OCI-LY3 (cell line): ENCODE measurements around the gene KLF16.
A peak's percentile ranks its signal among the peaks of the same experiment; 100 is the strongest.

Source experiments
- H2AFZ ChIP-seq: fragments of 200-600, 300-600 bp; shearing (Covaris generic); 2 replicates; pipeline ENCODE4 v1.6.0; 2014; ENCODE audit warnings: antibody characterized with exemption, low read depth, low read length
- H3K27ac ChIP-seq: fragments of 200-600, 300-600 bp; sonication (generic); 2 replicates; pipeline ENCODE4 v1.5.1; 2014; ENCODE audit warnings: mild to moderate bottlenecking, low read length, moderate library complexity, mixed read lengths
- H3K27me3 ChIP-seq: fragments of 200-600, 300-600 bp; sonication (generic); 2 replicates; pipeline ENCODE4 v1.6.1; 2014; ENCODE audit warnings: low read depth, low read length, mixed read lengths
- H3K36me3 ChIP-seq: fragments of 200-600, 300-600 bp; sonication (generic); replicated peaks from 2 replicates; pipeline ENCODE3; 2014; ENCODE audit warnings: low read depth, low read length, mixed read lengths
- H3K4me1 ChIP-seq: fragments of 300-600, 200-600 bp; sonication (generic); 2 replicates; pipeline ENCODE4 v1.6.1; 2014; ENCODE audit warnings: low read length, mixed read lengths
- H3K4me2 ChIP-seq: fragments of 200-600, 300-600 bp; sonication (generic); 2 replicates; pipeline ENCODE4 v1.6.1; 2014; ENCODE audit warnings: low read length, mixed read lengths
- H3K4me3 ChIP-seq: fragments of 300-600, 200-600 bp; sonication (generic); 2 replicates; pipeline ENCODE4 v1.5.1; 2014; ENCODE audit warnings: antibody characterized with exemption, mild to moderate bottlenecking, low read length, moderate library complexity
- H3K79me2 ChIP-seq: fragments of 300-600, 200-600 bp; shearing (Covaris generic); 2 replicates; pipeline ENCODE4 v1.6.1; 2014; ENCODE audit warnings: mild to moderate bottlenecking, low read length, mixed read lengths
- H3K9ac ChIP-seq: fragments of 300-600, 200-600 bp; shearing (Covaris generic); 2 replicates; pipeline ENCODE4 v1.6.0; 2014; ENCODE audit warnings: mild to moderate bottlenecking, low read length, moderate library complexity
- H3K9me3 ChIP-seq: fragments of 200-600, 300-600 bp; shearing (Covaris generic); 2 replicates; pipeline ENCODE4 v1.6.1; 2014; ENCODE audit warnings: low read length, mixed read lengths; ENCODE audit not compliant: insufficient read depth
- H4K20me1 ChIP-seq: fragments of 200-600, 300-600 bp; sonication (generic); 2 replicates; pipeline ENCODE4 v1.6.1; 2016; ENCODE audit warnings: low read length, mixed read lengths; ENCODE audit not compliant: insufficient read depth
- CTCF ChIP-seq: fragments of 200-600, 300-600 bp; sonication (generic); IDR thresholded peaks from 2 replicates; pipeline ENCODE4 v1.5.1; 2014; ENCODE audit warnings: antibody characterized with exemption, low read length, low read depth
- EZH2phosphoT487 ChIP-seq: fragments of 200-600 bp; shearing (Covaris generic); IDR thresholded peaks from 2 replicates; pipeline ENCODE4 v1.6.1; 2018; ENCODE audit warnings: antibody characterized with exemption, mixed run types, low read depth

The KLF16 gene

DNA sequence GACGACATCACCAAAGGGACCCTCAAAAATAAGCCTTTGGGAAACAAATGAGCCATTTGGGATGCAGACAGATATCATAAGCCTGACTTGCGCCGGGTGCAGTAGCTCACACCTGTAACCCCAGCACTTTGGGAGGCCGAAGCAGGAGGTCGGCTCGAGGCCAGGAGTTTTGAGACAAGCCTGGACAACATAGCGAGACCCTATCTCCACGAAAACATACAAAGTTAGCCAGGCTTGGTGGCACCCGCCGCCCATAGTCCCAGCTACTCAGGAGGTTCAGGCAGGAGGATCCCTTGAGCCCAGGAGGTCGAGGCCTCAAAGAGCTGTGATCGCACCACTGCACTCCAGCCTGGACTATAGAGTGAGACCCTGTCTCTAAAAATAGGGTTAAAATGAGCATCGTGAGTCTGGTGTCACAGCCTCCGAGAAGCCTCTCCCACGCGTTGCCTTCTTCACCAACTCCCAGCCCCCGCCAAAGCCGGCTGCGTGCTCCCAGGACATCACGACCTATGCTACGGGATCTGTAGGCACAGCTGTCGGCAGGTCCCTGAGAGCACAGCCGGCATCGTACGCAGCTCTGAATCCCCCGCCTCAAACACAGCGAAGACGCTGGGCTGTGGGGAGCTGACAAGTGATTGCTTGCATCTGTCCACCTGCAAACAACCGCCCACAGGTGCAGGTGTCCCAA, 16.7 kb downstream of the KLF16 start:
- H3K27ac ChIP-seq, result no peak overlapping the region
- no peak overlapping the region for H2AFZ ChIP-seq
- H3K79me2 ChIP-seq, result peaks cover 71% of the 10 kb centered on the region
- no peak for TF ChIP-seq CTCF
- no peak for TF ChIP-seq EZH2phosphoT487
- H3K9ac ChIP-seq, result 0 out of 2 replicates have a peak overlapping the region, but pooled peaks have one; percentile 81
- no peaks in the 10 kb centered on the region for H3K36me3 ChIP-seq
- H3K9me3 ChIP-seq, result no peaks in the 10 kb centered on the region
- H3K4me2 ChIP-seq, result peak overlapping the region; percentile 99
- H3K4me3 ChIP-seq, result peak overlapping the region; percentile 99
- peaks cover 56% of the 10 kb centered on the region for H4K20me1 ChIP-seq
- no peaks in the 10 kb centered on the region for H3K27me3 ChIP-seq
- H3K4me1 ChIP-seq, result peaks cover 21% of the 10 kb centered on the region

GRCh38 chr19:1845642-1846041, 17.7 kb downstream of the KLF16 start:
- Histone ChIP-seq H3K79me2 (peaks cover 76% of the 10 kb centered on the region), H3K4me3 (no peak overlapping the region), H3K9me3 (no peaks in the 10 kb centered on the region), H3K27ac (no peak overlapping the region), H3K4me1 (peaks cover 21% of the 10 kb centered on the region), H3K36me3 (no peaks in the 10 kb centered on the region), H3K27me3 (no peaks in the 10 kb centered on the region), H4K20me1 (peaks cover 66% of the 10 kb centered on the region), H2AFZ (no peak overlapping the region), H3K9ac (no peak overlapping the region), H3K4me2 (no peak overlapping the region)
- TF ChIP-seq EZH2phosphoT487 (no peak), CTCF (no peak)

- H3K4me1 ChIP-seq, result peaks cover 21% of the 10 kb centered on the region
- peaks cover 82% of the 10 kb centered on the region for H3K79me2 ChIP-seq
- TF ChIP-seq CTCF (no peak), EZH2phosphoT487 (no peak)
- no peaks in the 10 kb centered on the region for H3K36me3 ChIP-seq
- no peaks in the 10 kb centered on the region for H3K9me3 ChIP-seq
- H3K4me2 ChIP-seq, result no peak overlapping the region
- no peak overlapping the region for H3K4me3 ChIP-seq
- H4K20me1 ChIP-seq, result peaks cover 71% of the 10 kb centered on the region
- no peak overlapping the region for H3K27ac ChIP-seq
- H3K9ac ChIP-seq, result no peak overlapping the region
- H3K27me3 ChIP-seq, result no peaks in the 10 kb centered on the region
- no peak overlapping the region for H2AFZ ChIP-seq
Observed at GRCh38 chr19:1845125-1845515, 18.3 kb downstream of the KLF16 start.

DNA sequence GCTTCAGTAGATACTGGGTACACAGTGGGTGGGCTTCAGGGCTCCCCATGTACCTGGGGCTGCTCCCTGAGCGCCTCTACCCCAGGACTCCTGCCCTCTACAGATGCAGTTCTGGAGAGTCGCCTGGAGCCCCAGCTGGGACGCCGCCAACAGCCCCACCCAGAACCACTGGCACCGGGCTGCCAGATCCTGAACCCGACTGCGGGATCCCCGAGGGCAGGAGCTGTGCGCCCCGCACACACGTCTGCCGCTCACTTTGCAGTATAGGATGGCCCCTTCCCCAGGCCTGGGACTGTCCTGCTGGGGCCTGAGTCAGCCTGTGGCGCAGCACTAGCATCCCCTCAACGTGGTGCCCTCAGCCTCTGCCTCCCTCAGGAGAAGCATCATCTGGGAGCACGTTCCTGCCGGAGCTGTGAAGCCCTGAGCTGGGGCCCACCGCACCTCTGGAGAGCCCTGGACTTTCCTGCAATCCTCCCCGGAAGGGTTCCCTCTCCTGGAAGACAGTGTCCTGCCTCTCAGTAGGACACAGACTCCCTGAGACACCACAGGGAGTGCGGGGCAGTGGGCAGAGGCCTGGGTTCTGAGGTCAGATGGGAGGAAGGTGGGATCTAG, 18.8 kb downstream of the KLF16 start:
- peaks cover 76% of the 10 kb centered on the region for H4K20me1 ChIP-seq

More for the DNA sequence above, 18.8 kb downstream of the KLF16 start:
- no peak overlapping the region for H3K27ac ChIP-seq
- H2AFZ ChIP-seq, result no peak overlapping the region
- H3K4me2 ChIP-seq, result no peak overlapping the region
- H3K79me2 ChIP-seq, result peaks cover 87% of the 10 kb centered on the region
- no peaks in the 10 kb centered on the region for H3K27me3 ChIP-seq
- TF ChIP-seq CTCF (no peak), EZH2phosphoT487 (no peak)
- H3K36me3 ChIP-seq, result no peaks in the 10 kb centered on the region
- H3K4me1 ChIP-seq, result peaks cover 21% of the 10 kb centered on the region
- H3K4me3 ChIP-seq, result no peak overlapping the region
- H3K9me3 ChIP-seq, result no peaks in the 10 kb centered on the region
- no peak overlapping the region for H3K9ac ChIP-seq
